Activated naive CD4-positive, alpha-beta T cell treated with anti-CD3 and anti-CD28 coated beads, Interleukin-2, amount 50 U/mL, for 24 hours (primary cell): Measurements from ENCODE around the gene TMEM19.
"Not testable (repeated sequence)": the region's sequence is repeated elsewhere in the genome, so short reads cannot be mapped to it uniquely, and the experiment has no call there.

Experiments
- H3K27ac Mint-ChIP-seq: one replicate; pipeline ENCODE4 v1.8.0; 2021; ENCODE audit warnings: mild to moderate bottlenecking, mixed read lengths
- H3K27me3 Mint-ChIP-seq: one replicate; pipeline ENCODE4 v1.8.0; 2021; ENCODE audit warnings: mixed read lengths
- H3K36me3 Mint-ChIP-seq: one replicate; pipeline ENCODE4 v1.8.0; 2021; ENCODE audit warnings: mixed read lengths
- H3K4me1 Mint-ChIP-seq: one replicate; pipeline ENCODE4 v1.8.0; 2021; ENCODE audit warnings: mixed read lengths
- H3K4me3 Mint-ChIP-seq: one replicate; pipeline ENCODE4 v1.8.0; 2021; ENCODE audit warnings: mild to moderate bottlenecking, mixed read lengths
- H3K9me3 Mint-ChIP-seq: one replicate; pipeline ENCODE4 v1.8.0; 2021; ENCODE audit warnings: mixed read lengths

TMEM19 gene

GRCh38 chr12:71691504-71692129 is 5.7 kb downstream of the TMEM19 start:
- peaks cover 1% of the 10 kb centered on the region for H3K36me3 Mint-ChIP-seq
- H3K4me1 Mint-ChIP-seq, result peaks cover 43% of the 10 kb centered on the region
- H3K27ac Mint-ChIP-seq, result no peak overlapping the region
- H3K9me3 Mint-ChIP-seq, result no peaks in the 10 kb centered on the region
- H3K27me3 Mint-ChIP-seq, result no peaks in the 10 kb centered on the region
- H3K4me3 Mint-ChIP-seq, result no peak overlapping the region

- Mint-ChIP-seq H3K4me3 (no peak overlapping the region), H3K9me3 (no peaks in the 10 kb centered on the region), H3K4me1 (peaks cover 33% of the 10 kb centered on the region), H3K27ac (no peak overlapping the region), H3K36me3 (peaks cover 1% of the 10 kb centered on the region), H3K27me3 (no peaks in the 10 kb centered on the region)
These were observed 7.2 kb downstream of the TMEM19 start for GRCh38 chr12:71693126-71693525.

DNA sequence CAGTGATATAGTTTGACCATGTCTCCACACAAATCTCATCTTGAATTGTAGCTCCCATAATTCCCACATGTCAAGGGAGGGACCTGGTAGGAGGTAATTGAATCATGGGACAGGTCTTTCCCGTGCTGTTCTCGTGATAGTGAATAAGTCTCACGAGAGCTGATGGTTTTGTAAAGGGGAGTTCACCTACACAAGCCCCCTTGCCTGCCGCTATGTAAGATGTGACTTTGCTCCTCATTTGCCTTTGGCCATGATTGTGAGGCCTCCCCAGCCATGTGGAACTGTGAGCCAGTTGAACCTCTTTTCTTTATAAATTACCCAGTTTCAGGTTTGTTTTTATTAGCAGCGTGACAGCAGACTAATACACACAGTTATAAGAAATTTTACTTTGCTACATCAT is 7.8 kb downstream of the TMEM19 start:
- H3K27ac Mint-ChIP-seq, H3K4me3 Mint-ChIP-seq: not testable (repeated sequence)
- peaks cover 27% of the 10 kb centered on the region for H3K4me1 Mint-ChIP-seq

GRCh38 chr12:71694099-71694820 is 8.4 kb downstream of the TMEM19 start:
- H3K27me3 Mint-ChIP-seq, result no peaks in the 10 kb centered on the region
- H3K4me1 Mint-ChIP-seq, result peaks cover 21% of the 10 kb centered on the region
- no peak overlapping the region for H3K27ac Mint-ChIP-seq
- peaks cover 1% of the 10 kb centered on the region for H3K36me3 Mint-ChIP-seq
- no peaks in the 10 kb centered on the region for H3K9me3 Mint-ChIP-seq
- H3K4me3 Mint-ChIP-seq, result no peak overlapping the region

More for the DNA sequence above, 7.8 kb downstream of the TMEM19 start:
- not testable (repeated sequence) for H3K9me3 Mint-ChIP-seq, H3K27me3 Mint-ChIP-seq, H3K36me3 Mint-ChIP-seq

DNA sequence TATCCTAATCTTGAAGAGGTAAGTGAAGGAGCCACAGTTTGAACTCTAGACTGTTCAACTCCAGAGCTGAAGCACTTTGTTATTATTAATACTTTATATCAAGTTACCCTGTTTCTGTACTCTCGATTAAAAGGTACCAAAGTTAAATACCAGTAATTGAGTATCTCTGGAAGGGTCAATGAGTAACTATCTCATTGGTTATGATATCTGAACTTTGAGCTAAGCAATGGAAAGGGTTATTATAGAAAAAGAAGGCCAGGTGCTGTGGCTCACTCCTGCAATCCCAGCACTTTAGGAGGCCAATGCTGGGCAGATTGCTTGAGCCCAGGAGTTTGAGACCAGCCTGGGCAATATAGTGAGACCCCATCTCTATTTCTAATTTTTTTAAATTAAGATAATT is 9.9 kb downstream of the TMEM19 start:
- no peaks in the 10 kb centered on the region for H3K27me3 Mint-ChIP-seq
- peaks cover 5% of the 10 kb centered on the region for H3K36me3 Mint-ChIP-seq
- H3K4me1 Mint-ChIP-seq, result peaks cover 12% of the 10 kb centered on the region
- H3K9me3 Mint-ChIP-seq, result no peaks in the 10 kb centered on the region
- no peak overlapping the region for H3K4me3 Mint-ChIP-seq
- no peak overlapping the region for H3K27ac Mint-ChIP-seq

DNA sequence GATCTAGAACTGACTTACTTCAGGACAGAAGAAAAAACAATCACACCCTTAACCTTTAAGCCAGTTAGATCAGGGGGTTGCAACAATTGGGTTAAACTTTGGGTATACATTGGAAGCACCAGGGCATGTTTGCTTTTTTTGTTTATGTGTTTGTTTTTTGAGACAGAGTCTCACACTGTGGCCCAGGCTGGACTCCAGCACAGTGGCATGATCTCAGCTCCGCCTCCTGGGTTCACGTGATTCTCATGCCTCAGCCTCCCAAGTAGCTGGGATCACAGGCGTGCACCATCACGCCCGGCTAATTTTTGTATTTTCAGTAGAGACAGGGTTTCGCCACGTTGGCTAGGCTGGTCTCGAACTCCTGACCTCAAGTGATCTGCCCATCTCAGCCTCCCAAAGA is 16.3 kb downstream of the TMEM19 start:
- H3K4me3 Mint-ChIP-seq, H3K27ac Mint-ChIP-seq, H3K4me1 Mint-ChIP-seq, H3K9me3 Mint-ChIP-seq, H3K27me3 Mint-ChIP-seq, H3K36me3 Mint-ChIP-seq: not testable (repeated sequence)

- H3K4me1 Mint-ChIP-seq, result peaks cover 5% of the 10 kb centered on the region
- H3K27me3 Mint-ChIP-seq, result no peaks in the 10 kb centered on the region
- H3K36me3 Mint-ChIP-seq, result peaks cover 4% of the 10 kb centered on the region
- H3K4me3 Mint-ChIP-seq, result no peak overlapping the region
- H3K27ac Mint-ChIP-seq, result no peak overlapping the region
- H3K9me3 Mint-ChIP-seq, result no peaks in the 10 kb centered on the region
These were observed 16.7 kb downstream of the TMEM19 start for GRCh38 chr12:71702590-71702989.

DNA sequence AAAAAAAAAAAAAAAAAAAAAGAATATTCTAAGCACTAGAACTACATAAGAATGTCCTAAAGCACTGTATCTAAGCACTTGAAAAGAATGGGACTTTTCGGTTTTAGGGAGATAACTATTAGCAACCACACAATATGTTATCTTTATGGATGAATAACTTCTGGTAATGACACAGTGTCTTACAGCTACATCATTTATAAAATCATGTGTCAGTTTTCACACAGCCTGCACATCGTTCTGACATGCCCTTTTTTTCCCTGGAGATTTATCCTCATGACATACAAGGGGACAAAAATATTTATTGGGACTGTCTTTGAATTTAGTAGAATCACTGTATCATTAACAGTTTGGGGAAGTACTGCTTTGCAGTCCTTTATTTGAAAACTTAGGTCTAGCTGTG is 17.3 kb downstream of the TMEM19 start:
- H3K27ac Mint-ChIP-seq, result no peak overlapping the region
- no peaks in the 10 kb centered on the region for H3K27me3 Mint-ChIP-seq
- H3K9me3 Mint-ChIP-seq, result no peaks in the 10 kb centered on the region
- peaks cover 11% of the 10 kb centered on the region for H3K4me1 Mint-ChIP-seq
- no peak overlapping the region for H3K4me3 Mint-ChIP-seq
- peaks cover 4% of the 10 kb centered on the region for H3K36me3 Mint-ChIP-seq

- Mint-ChIP-seq H3K9me3 (peaks cover 5% of the 10 kb centered on the region), H3K36me3 (peaks cover 2% of the 10 kb centered on the region), H3K4me1 (peaks cover 15% of the 10 kb centered on the region), H3K27ac (no peak overlapping the region), H3K27me3 (no peaks in the 10 kb centered on the region), H3K4me3 (no peak overlapping the region)
These were observed 19.0 kb downstream of the TMEM19 start for GRCh38 chr12:71704920-71705319.

GRCh38 chr12:71708658-71709057 is 22.8 kb downstream of the TMEM19 start:
- Mint-ChIP-seq H3K4me1 (peaks cover 15% of the 10 kb centered on the region), H3K4me3 (no peak overlapping the region), H3K36me3 (peaks cover 11% of the 10 kb centered on the region), H3K27me3 (peaks cover 2% of the 10 kb centered on the region), H3K27ac (no peak overlapping the region), H3K9me3 (peaks cover 29% of the 10 kb centered on the region)

DNA sequence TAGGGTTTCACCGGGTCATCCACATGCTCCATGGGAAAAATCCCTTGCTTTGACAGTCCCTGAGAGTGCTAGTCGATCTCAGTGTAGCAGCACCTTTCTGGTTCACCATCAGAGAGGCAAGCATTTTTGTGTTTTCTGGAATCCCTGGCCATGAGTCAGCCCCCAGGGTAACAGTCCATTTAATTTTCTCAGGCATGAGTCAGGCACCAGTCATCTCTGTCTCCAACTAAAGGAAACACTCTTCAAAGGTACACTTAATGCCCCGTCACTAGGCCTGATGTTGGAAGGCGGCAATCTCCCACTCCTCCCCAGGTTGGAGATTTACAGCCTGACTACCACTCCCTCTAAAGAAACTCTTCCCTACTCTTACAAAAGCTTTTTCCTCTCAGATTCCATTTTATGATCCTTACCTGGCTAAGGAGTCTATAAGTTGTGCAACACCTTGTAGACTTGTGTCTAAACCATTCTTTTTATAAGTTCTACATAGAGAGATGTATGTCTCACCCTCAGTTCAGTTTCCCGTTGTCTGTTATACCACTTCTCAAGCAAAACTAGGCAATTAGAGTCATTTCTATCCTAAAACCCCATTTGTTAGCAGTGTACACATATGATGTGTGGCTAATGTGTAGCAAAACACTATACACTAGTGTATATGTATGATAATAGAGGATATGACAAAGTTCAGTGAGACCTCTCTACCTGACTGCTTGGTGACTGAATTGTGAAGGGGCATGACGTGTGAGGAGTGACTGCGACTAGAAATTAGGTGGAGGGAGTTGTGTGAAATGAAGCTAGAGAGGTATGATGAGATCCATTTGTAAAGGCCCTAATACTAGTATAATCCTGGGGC is 24.6 kb downstream of the TMEM19 start:
- peaks cover 14% of the 10 kb centered on the region for H3K36me3 Mint-ChIP-seq
- H3K9me3 Mint-ChIP-seq, result peaks cover 35% of the 10 kb centered on the region
- H3K4me3 Mint-ChIP-seq, result no peak overlapping the region
- peaks cover 2% of the 10 kb centered on the region for H3K27me3 Mint-ChIP-seq
- H3K4me1 Mint-ChIP-seq, result peaks cover 15% of the 10 kb centered on the region
- no peak overlapping the region for H3K27ac Mint-ChIP-seq

DNA sequence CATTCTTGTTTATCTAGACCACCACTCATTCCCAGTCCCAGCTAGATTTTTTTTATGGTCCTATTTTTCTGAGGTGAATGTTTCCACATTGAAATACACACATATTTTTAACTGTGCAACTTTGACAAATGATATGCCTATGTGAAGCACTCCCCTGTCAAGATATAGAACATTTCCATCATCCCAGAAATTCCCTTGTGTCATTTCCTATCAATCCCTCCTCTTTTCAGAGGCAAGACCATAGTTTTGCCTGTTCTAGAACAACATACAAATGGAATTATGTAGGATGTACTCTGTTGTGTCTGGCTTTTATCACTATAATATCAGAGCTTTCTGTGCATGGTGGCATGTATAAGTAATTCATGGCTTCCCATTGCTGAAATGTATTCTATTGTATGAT is 32.7 kb downstream of the TMEM19 start:
- H3K9me3 Mint-ChIP-seq, result peaks cover 14% of the 10 kb centered on the region
- H3K27me3 Mint-ChIP-seq, result no peaks in the 10 kb centered on the region
- no peaks in the 10 kb centered on the region for H3K4me1 Mint-ChIP-seq
- H3K27ac Mint-ChIP-seq, result no peak overlapping the region
- H3K4me3 Mint-ChIP-seq, result no peak overlapping the region
- H3K36me3 Mint-ChIP-seq, result peaks cover 3% of the 10 kb centered on the region

GRCh38 chr12:71719647-71720370 is 33.9 kb downstream of the TMEM19 start:
- no peak overlapping the region for H3K4me3 Mint-ChIP-seq
- no peaks in the 10 kb centered on the region for H3K36me3 Mint-ChIP-seq
- H3K27me3 Mint-ChIP-seq, result no peaks in the 10 kb centered on the region
- H3K4me1 Mint-ChIP-seq, result no peaks in the 10 kb centered on the region
- H3K9me3 Mint-ChIP-seq, result peaks cover 13% of the 10 kb centered on the region
- no peak overlapping the region for H3K27ac Mint-ChIP-seq

DNA sequence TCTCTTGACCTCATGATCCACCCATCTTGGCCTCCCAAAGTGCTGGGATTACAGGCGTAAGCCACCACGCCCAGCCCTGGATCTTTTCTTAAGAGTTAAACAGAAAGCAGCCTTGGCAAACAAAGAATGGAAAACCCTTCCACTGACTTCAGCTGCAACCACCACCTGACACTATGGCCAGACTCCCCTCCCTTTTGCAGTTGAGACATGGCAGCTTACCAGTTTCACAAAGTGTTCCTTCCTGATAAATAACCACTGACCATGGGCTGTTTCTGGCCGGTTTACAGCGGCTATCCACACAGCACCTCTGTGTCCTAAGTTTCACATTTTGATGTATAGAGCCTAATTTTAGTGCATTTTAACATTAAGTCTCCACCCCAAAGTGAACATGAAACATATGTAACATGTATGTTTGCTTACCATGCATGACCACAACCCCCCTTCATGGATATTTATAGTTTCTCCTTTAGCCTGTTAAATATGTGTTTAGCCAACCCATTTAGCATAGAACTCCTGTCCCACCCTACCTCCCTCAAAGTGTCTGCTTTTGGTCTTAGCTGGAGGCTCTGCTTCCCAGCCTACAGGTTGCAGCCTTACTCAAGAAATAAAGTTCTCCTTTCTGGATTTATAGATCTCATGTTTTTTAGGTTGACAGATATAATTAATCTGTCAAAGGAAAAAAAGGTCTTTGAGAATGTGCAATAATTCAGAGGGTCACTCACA is 36.1 kb downstream of the TMEM19 start:
- H3K9me3 Mint-ChIP-seq, result no peaks in the 10 kb centered on the region
- H3K4me3 Mint-ChIP-seq, result no peak overlapping the region
- H3K4me1 Mint-ChIP-seq, result no peaks in the 10 kb centered on the region

DNA sequence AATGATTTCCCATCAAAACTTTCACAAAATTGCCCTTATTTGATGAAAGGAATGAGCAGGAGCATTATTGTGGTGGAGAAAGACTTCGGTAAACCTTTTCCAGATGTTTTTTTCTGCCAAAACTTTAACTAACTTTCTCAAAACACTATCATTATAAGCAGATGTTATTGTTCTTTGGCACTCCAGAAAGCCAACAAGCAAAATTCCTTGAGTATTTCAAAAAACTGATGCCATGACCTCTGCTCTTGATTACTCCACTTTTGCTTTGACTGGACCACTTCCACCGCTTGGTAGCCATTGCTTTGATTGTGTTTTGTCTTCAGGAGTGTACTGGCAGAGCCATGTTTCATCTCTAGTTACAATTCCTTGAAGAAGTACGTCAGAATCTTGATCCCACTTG is 39.1 kb downstream of the TMEM19 start:
- Mint-ChIP-seq H3K36me3 (no peaks in the 10 kb centered on the region), H3K9me3 (no peaks in the 10 kb centered on the region), H3K4me3 (no peak overlapping the region), H3K27ac (no peak overlapping the region), H3K4me1 (no peaks in the 10 kb centered on the region), H3K27me3 (no peaks in the 10 kb centered on the region)

More for the DNA sequence above, 36.1 kb downstream of the TMEM19 start:
- no peaks in the 10 kb centered on the region for H3K27me3 Mint-ChIP-seq
- H3K27ac Mint-ChIP-seq, result no peak overlapping the region
- H3K36me3 Mint-ChIP-seq, result no peaks in the 10 kb centered on the region
